BE2C (cell line): ENCODE data around the gene UBE2L5.
"Not testable (repeated sequence)": the region's sequence is repeated elsewhere in the genome, so short reads cannot be mapped to it uniquely, and the experiment has no call there.

Experiments used
- DNase-seq: peaks from one replicate; pipeline ENCODE4 v3.0.0-alpha.2; 2020
- H3K27me3 ChIP-seq: fragments of 250-450 bp; sonication (Bioruptor Pico); 2 replicates; pipeline ENCODE4 v1.5.1; 2020; ENCODE audit warnings: mild to moderate bottlenecking
- H3K36me3 ChIP-seq: fragments of 250-450 bp; sonication (Bioruptor Pico); 2 replicates; pipeline ENCODE4 v1.5.1; 2020; ENCODE audit warnings: mild to moderate bottlenecking
- H3K4me1 ChIP-seq: fragments of 250-450 bp; sonication (Bioruptor Pico); 2 replicates; pipeline ENCODE4 v1.5.1; 2020
- H3K4me3 ChIP-seq: 2 replicates; pipeline ENCODE4 v1.5.1; 2011; ENCODE audit warnings: low read depth, low read length
- H3K9me3 ChIP-seq: fragments of 250-450 bp; sonication (Bioruptor Pico); 2 replicates; pipeline ENCODE4 v1.5.1; 2020
- TF ChIP-seq, protein P1 (sequence below): IDR thresholded peaks from 2 replicates; pipeline ENCODE4 v1.5.1; 2012; ENCODE audit warnings: mild to moderate bottlenecking, low read depth, low read length

UBE2L5 gene

GRCh38 chr13:30440910-30441703 is 18.8 kb downstream of the UBE2L5 start:
- no peaks in the 10 kb centered on the region for H3K36me3 ChIP-seq
- TF ChIP-seq, protein P1, sequence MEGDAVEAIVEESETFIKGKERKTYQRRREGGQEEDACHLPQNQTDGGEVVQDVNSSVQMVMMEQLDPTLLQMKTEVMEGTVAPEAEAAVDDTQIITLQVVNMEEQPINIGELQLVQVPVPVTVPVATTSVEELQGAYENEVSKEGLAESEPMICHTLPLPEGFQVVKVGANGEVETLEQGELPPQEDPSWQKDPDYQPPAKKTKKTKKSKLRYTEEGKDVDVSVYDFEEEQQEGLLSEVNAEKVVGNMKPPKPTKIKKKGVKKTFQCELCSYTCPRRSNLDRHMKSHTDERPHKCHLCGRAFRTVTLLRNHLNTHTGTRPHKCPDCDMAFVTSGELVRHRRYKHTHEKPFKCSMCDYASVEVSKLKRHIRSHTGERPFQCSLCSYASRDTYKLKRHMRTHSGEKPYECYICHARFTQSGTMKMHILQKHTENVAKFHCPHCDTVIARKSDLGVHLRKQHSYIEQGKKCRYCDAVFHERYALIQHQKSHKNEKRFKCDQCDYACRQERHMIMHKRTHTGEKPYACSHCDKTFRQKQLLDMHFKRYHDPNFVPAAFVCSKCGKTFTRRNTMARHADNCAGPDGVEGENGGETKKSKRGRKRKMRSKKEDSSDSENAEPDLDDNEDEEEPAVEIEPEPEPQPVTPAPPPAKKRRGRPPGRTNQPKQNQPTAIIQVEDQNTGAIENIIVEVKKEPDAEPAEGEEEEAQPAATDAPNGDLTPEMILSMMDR: no peak
- DNase-seq: no peak

DNA sequence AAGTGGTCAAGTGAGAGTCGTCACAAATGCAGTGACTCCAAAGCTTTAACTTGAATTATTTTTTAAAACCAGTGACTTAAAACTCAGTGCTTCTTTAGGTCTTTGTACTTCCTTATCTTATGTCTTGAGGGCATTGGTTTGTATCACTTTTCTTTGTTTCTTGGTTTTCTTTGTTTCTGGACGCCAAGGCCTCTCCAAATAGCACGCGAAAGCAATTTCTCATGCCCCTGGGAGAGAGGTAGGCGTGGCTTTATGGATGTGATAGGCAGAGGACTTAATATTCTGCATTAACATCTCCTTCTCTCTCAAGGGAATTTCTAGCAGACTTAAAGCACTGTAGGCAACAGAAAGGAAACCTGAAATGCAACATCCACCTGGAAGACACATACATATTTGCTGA is 20.6 kb downstream of the UBE2L5 start:
- DNase-seq: no peak
- H3K4me3 ChIP-seq: no peak overlapping the region
- no peaks in the 10 kb centered on the region for H3K9me3 ChIP-seq

More at GRCh38 chr13:30440910-30441703, 18.8 kb downstream of the UBE2L5 start:
- no peaks in the 10 kb centered on the region for H3K9me3 ChIP-seq
- H3K4me1 ChIP-seq: no peaks in the 10 kb centered on the region
- no peaks in the 10 kb centered on the region for H3K27me3 ChIP-seq
- H3K4me3 ChIP-seq: no peak overlapping the region

DNA sequence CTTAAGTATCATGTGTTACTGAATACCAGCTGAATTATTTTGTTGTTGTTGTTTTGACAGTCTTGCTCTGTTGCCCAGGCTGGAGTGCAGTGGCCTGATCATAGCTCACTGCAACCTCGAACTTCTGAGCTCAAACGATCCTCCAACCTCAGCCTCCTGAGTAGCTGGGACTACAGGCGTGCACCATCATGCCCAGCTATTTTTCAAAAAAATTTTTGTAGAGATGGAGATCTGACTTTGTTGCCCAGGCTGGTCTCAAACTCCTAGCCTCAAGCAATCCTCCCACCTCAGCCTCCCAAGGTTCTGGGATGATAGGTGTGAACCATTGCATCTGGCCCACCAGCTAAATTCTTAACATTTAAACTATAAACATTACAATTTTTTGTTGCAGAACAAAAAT is 21.2 kb downstream of the UBE2L5 start:
- H3K27me3 ChIP-seq, H3K36me3 ChIP-seq, H3K9me3 ChIP-seq, H3K4me3 ChIP-seq, H3K4me1 ChIP-seq, DNase-seq: not testable (repeated sequence)

More for the DNA sequence above, 20.6 kb downstream of the UBE2L5 start:
- Histone ChIP-seq H3K4me1 (no peaks in the 10 kb centered on the region), H3K27me3 (no peaks in the 10 kb centered on the region), H3K36me3 (no peaks in the 10 kb centered on the region)
- TF ChIP-seq, protein P1: no peak

GRCh38 chr13:30443957-30444404 is 21.7 kb downstream of the UBE2L5 start:
- Histone ChIP-seq H3K27me3 (no peaks in the 10 kb centered on the region), H3K36me3 (no peaks in the 10 kb centered on the region), H3K4me3 (no peak overlapping the region), H3K9me3 (no peaks in the 10 kb centered on the region), H3K4me1 (no peaks in the 10 kb centered on the region)
- TF ChIP-seq, protein P1: no peak
- DNase-seq: no peak

- H3K4me1 ChIP-seq: no peaks in the 10 kb centered on the region
- H3K9me3 ChIP-seq: no peaks in the 10 kb centered on the region
- TF ChIP-seq, protein P1: no peak
- peak overlapping the region; percentile 47; the same call in 1 of the 2 replicates for H3K4me3 ChIP-seq
- no peak for DNase-seq
- no peaks in the 10 kb centered on the region for H3K27me3 ChIP-seq
- no peaks in the 10 kb centered on the region for H3K36me3 ChIP-seq
These were observed 23.8 kb downstream of the UBE2L5 start for GRCh38 chr13:30446126-30446500.

DNA sequence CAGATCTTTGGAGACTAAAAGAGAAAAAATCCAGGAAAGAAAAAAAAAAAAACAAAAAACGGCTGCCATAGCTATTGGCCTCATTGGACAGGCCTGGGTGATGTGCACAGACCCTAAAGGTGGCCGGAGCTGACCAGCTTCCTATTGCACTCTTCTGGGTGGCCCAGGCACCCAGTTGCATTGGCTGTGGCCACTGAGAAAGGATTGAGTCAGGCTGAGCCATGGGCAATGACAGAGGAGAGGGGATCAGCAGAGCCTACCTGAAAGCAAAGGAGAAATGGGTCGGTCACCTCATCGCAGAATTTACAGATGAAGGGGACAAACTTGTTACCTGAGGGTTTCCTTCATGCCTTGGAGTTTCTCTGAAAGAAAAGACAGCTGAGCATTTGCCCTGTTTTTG is 26.1 kb downstream of the UBE2L5 start:
- H3K27me3 ChIP-seq: no peaks in the 10 kb centered on the region
- H3K9me3 ChIP-seq: no peaks in the 10 kb centered on the region
- no peak for DNase-seq
- no peak overlapping the region for H3K4me3 ChIP-seq
- no peaks in the 10 kb centered on the region for H3K36me3 ChIP-seq
- TF ChIP-seq, protein P1: no peak
- H3K4me1 ChIP-seq: no peaks in the 10 kb centered on the region
